HEK293 (cell line): ENCODE data around the gene AGPAT4.

Experiments used
- PBX3 ChIP-seq: sonication (generic); formaldehyde crosslinking; IDR thresholded peaks from 2 replicates; pipeline ENCODE4 v1.8.1; 2022; ENCODE audit warnings: mild to moderate bottlenecking, moderate library complexity, missing genetic modification reagents
- ZBTB20 ChIP-seq: fragments of 450-650 bp; formaldehyde crosslinking; IDR thresholded peaks from 2 replicates; pipeline ENCODE4 v1.5.1; 2016; ENCODE audit warnings: missing biosample characterization, missing genetic modification characterization
- ZNF645 ChIP-seq: fragments of 450-650 bp; formaldehyde crosslinking; IDR thresholded peaks from 2 replicates; pipeline ENCODE4; 2016; ENCODE audit warnings: missing biosample characterization, missing genetic modification characterization

- no peak for TF ChIP-seq ZNF645
- no peak for TF ChIP-seq ZBTB20 (tag by site-specific recombination)
- TF ChIP-seq PBX3 (CRISPR knock-in tag): no peak
These were observed 35.4 kb downstream of the AGPAT4 start for GRCh38 chr6:161238500-161238899.
